SU-DHL-6 (cell line): ENCODE results near the gene LGR4.

ENCODE experiments used
- H2AFZ ChIP-seq: fragments of 200-600 bp; sonication (generic); 2 replicates; pipeline ENCODE4 v1.6.1; 2014; ENCODE audit warnings: low read depth, mild to moderate bottlenecking, moderate library complexity, mixed read lengths, antibody characterized with exemption, low read length; ENCODE audit not compliant: severe bottlenecking
- H3F3A ChIP-seq: fragments of 200-600 bp; shearing (Covaris generic); 2 replicates; pipeline ENCODE4 v1.6.0; 2016; ENCODE audit warnings: antibody characterized with exemption, mild to moderate bottlenecking; ENCODE audit not compliant: insufficient read depth
- H3K27ac ChIP-seq: fragments of 200-600 bp; sonication (generic); 2 replicates; pipeline ENCODE4 v1.5.1; 2016; ENCODE audit warnings: low read depth, mild to moderate bottlenecking, low read length, moderate library complexity, mixed read lengths
- H3K27me3 ChIP-seq: fragments of 200-600 bp; sonication (generic), shearing (Covaris generic); 2 replicates; pipeline ENCODE4 v1.6.0; 2014; ENCODE audit warnings: mild to moderate bottlenecking, low read length
- H3K36me3 ChIP-seq: fragments of 200-600 bp; sonication (generic); 2 replicates; pipeline ENCODE4 v1.6.1; 2014; ENCODE audit warnings: mild to moderate bottlenecking, low read length, mixed read lengths
- H3K4me2 ChIP-seq: fragments of 300-600, 200-600 bp; shearing (Covaris generic), sonication (generic); 2 replicates; pipeline ENCODE4 v1.6.0; 2014; ENCODE audit warnings: low read length, low read depth, mild to moderate bottlenecking; ENCODE audit not compliant: poor library complexity, severe bottlenecking
- H3K4me3 ChIP-seq: fragments of 200-600 bp; sonication (generic); 2 replicates; pipeline ENCODE4 v1.5.1; 2014; ENCODE audit warnings: antibody characterized with exemption, low read length, mild to moderate bottlenecking, mixed read lengths; ENCODE audit not compliant: insufficient read depth, poor library complexity, severe bottlenecking
- H3K79me2 ChIP-seq: fragments of 200-600 bp; sonication (generic); 2 replicates; pipeline ENCODE4 v1.6.1; 2014; ENCODE audit warnings: mild to moderate bottlenecking, low read length, moderate library complexity; ENCODE audit not compliant: insufficient read depth
- H3K9ac ChIP-seq: fragments of 200-600 bp; sonication (generic); 2 replicates; pipeline ENCODE4 v1.7.0; 2014; ENCODE audit warnings: mild to moderate bottlenecking, low read length
- H3K9me2 ChIP-seq: fragments of 200-600 bp; sonication (generic); replicated peaks from 2 replicates; pipeline ENCODE4 v1.6.1; 2014; ENCODE audit warnings: low read length; ENCODE audit not compliant: insufficient read depth
- H3K9me3 ChIP-seq: fragments of 200-600 bp; sonication (generic); 2 replicates; pipeline ENCODE4 v1.6.1; 2014; ENCODE audit warnings: low read length, mixed read lengths; ENCODE audit not compliant: insufficient read depth
- H4K20me1 ChIP-seq: fragments of 200-600 bp; sonication (generic); 2 replicates; pipeline ENCODE4 v1.6.1; 2014; ENCODE audit warnings: low read depth, mild to moderate bottlenecking, antibody characterized with exemption, low read length, moderate library complexity, mixed read lengths
- EZH2phosphoT487 ChIP-seq: fragments of 200-600 bp; sonication (generic), shearing (Covaris generic); conservative IDR thresholded peaks from 2 replicates; pipeline ENCODE4 v1.6.1; 2018; ENCODE audit warnings: mild to moderate bottlenecking, antibody characterized with exemption, low read length, moderate library complexity, mixed read lengths
- TF ChIP-seq, protein P1 (sequence below): fragments of 200-600 bp; sonication (generic); IDR thresholded peaks from one replicate; pipeline ENCODE4 v1.5.1; 2017; ENCODE audit warnings: antibody characterized with exemption, mild to moderate bottlenecking, low read length, moderate library complexity; ENCODE audit not compliant: insufficient read depth, poor library complexity, severe bottlenecking

The LGR4 gene

DNA sequence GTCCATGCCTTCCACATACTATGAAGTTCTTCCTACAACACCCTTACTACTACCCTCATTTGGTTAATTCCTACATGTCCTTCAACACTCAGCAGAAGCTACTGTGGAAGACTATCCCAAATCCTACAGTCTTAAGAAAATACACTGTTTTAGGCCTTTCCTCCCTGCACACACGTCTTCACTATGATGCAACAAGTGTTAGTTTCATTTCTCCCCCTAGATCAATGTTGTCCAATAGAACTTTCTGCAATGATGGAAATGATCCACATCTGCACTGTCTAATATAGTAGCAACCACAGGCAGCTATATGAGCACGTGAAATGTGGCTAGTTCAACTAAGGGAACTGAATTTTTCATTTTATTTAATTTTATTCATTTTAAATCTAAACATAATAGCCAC lies 62.8 kb downstream of the LGR4 start:
- TF ChIP-seq EZH2phosphoT487 = no peak
- TF ChIP-seq, protein P1, sequence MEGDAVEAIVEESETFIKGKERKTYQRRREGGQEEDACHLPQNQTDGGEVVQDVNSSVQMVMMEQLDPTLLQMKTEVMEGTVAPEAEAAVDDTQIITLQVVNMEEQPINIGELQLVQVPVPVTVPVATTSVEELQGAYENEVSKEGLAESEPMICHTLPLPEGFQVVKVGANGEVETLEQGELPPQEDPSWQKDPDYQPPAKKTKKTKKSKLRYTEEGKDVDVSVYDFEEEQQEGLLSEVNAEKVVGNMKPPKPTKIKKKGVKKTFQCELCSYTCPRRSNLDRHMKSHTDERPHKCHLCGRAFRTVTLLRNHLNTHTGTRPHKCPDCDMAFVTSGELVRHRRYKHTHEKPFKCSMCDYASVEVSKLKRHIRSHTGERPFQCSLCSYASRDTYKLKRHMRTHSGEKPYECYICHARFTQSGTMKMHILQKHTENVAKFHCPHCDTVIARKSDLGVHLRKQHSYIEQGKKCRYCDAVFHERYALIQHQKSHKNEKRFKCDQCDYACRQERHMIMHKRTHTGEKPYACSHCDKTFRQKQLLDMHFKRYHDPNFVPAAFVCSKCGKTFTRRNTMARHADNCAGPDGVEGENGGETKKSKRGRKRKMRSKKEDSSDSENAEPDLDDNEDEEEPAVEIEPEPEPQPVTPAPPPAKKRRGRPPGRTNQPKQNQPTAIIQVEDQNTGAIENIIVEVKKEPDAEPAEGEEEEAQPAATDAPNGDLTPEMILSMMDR = no peak
- no peak overlapping the region for H3K4me3 ChIP-seq
- no peaks in the 10 kb centered on the region for H3K27me3 ChIP-seq
- H3K9ac ChIP-seq = no peak overlapping the region
- no peaks in the 10 kb centered on the region for H3K9me2 ChIP-seq
- no peaks in the 10 kb centered on the region for H3K36me3 ChIP-seq
- no peaks in the 10 kb centered on the region for H3K79me2 ChIP-seq
- no peaks in the 10 kb centered on the region for H3F3A ChIP-seq
- H3K27ac ChIP-seq = no peak overlapping the region
- H4K20me1 ChIP-seq = no peaks in the 10 kb centered on the region
- H3K4me2 ChIP-seq = no peak overlapping the region
- no peaks in the 10 kb centered on the region for H3K9me3 ChIP-seq
- H2AFZ ChIP-seq = no peak overlapping the region

DNA sequence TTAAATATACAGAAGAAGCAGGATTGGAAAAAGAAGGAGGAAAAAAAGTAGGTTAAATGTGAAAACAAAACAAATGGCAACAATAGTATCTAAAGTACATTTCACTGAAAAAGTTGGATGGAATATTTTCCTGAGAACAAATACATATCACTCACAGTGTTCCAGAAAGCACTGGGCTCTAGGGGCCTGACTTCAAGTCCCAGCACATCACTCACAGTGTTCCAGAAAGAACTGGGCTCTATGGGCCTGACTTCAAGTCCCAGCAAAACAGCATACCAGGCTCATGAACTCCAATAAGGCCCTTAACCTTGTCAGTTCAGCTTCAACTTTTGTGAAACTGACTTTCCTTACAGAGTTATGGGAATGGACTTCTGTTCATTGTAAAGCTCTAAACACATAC lies 63.5 kb downstream of the LGR4 start:
- no peaks in the 10 kb centered on the region for H3F3A ChIP-seq
- H3K27ac ChIP-seq = no peak overlapping the region
- H3K9me3 ChIP-seq = no peaks in the 10 kb centered on the region
- TF ChIP-seq EZH2phosphoT487 = no peak
- TF ChIP-seq, protein P1 = no peak
- no peak overlapping the region for H2AFZ ChIP-seq
- H4K20me1 ChIP-seq = no peaks in the 10 kb centered on the region
- no peak overlapping the region for H3K4me3 ChIP-seq
- no peaks in the 10 kb centered on the region for H3K27me3 ChIP-seq
- no peak overlapping the region for H3K9ac ChIP-seq
- H3K36me3 ChIP-seq = no peaks in the 10 kb centered on the region
- H3K79me2 ChIP-seq = no peaks in the 10 kb centered on the region
- H3K4me2 ChIP-seq = no peak overlapping the region
- no peaks in the 10 kb centered on the region for H3K9me2 ChIP-seq

DNA sequence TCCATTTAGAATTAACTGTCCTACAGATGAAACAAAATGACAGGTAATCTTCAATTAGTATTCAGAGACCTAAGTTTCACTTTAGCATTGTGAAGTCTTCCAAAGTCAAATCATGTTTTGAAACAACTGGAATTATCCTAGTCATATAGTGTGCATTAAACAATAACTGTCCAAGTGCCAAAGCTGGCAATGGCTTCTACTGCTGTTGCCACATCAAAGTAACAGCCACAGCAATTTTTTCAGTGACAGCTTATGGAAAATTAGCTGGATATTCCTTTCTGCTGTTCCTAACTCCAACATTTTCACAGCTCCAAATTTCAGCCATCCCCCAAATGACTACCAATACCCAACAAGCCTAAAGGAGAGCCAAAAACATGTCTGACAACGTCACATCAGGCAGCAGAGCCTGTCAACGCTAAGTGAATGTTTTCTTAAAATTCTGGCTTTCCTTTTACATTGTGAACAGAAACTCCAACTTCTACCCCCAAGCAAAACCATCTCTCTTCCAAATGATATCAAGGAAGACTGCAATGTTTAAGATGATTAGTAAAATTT lies 64.3 kb downstream of the LGR4 start:
- TF ChIP-seq, protein P1 = no peak
- TF ChIP-seq EZH2phosphoT487 = no peak
- H3K9me3 ChIP-seq = no peaks in the 10 kb centered on the region
- H3K27me3 ChIP-seq = no peaks in the 10 kb centered on the region
- no peaks in the 10 kb centered on the region for H3F3A ChIP-seq
- H2AFZ ChIP-seq = no peak overlapping the region
- no peak overlapping the region for H3K4me2 ChIP-seq
- no peak overlapping the region for H3K9ac ChIP-seq
- no peak overlapping the region for H3K4me3 ChIP-seq
- H3K27ac ChIP-seq = no peak overlapping the region
- H3K36me3 ChIP-seq = no peaks in the 10 kb centered on the region
- H3K79me2 ChIP-seq = no peaks in the 10 kb centered on the region
- H4K20me1 ChIP-seq = no peaks in the 10 kb centered on the region
- no peaks in the 10 kb centered on the region for H3K9me2 ChIP-seq
